T-cell (primary cell): ENCODE results near the gene PARD6A. TPM values are rescaled to one million over a fixed set of nuclear protein-coding genes. Genes with fewer than 3 reads are reported as not detected.

ENCODE experiments used
- ATAC-seq, 4 experiments: fragments of 200-7000 bp in 3 of 4; fragments of 150-1000 bp in 1 of 4; cut with Tn5 transposase; replicated peaks in 1 of 4; 1 replicate in 3 of 4; 2 replicates in 1 of 4; pipeline ENCODE4 v1.10.0; 2021; ENCODE audit warnings: moderate library complexity in 3 of 4, mild to moderate bottlenecking in 2 of 4, moderate number of reproducible peaks in 1 of 4
- CTCF ChIA-PET, 2 donors: fragments of 300-600 bp; sonication (Branson Sonifier 250); formaldehyde crosslinking; loops; one replicate each; lab custom pipeline; 2022; ENCODE audit warnings: antibody characterized with exemption in 2 of 2; lab: Charles Lee
- POLR2A ChIA-PET, 2 donors: fragments of 300-600 bp; sonication (Branson Sonifier 250); formaldehyde crosslinking; loops; one replicate each; lab custom pipeline; 2022; ENCODE audit warnings: antibody characterized with exemption in 2 of 2; lab: Charles Lee
- DNase-seq, 35 experiments: peaks; one replicate each; pipeline versions ENCODE4 v3.0.0 to v3.0.0-alpha.2; 2013 to 2023
- H3K27ac ChIP-seq: one replicate; pipeline ENCODE4 v1.5.1; 2013; ENCODE audit warnings: low read length
- H3K27me3 ChIP-seq, 2 experiments: replicated peaks in 1 of 2; 1 replicate in 1 of 2; 2 replicates in 1 of 2; pipeline versions ENCODE4 v1.6.1 to v1.7.0; 2013; ENCODE audit warnings: low read length in 1 of 2, mixed read lengths in 1 of 2; ENCODE audit not compliant: control insufficient read depth in 2 of 2, insufficient read depth in 2 of 2; ENCODE audit errors: extremely low read depth in 1 of 2
- H3K36me3 ChIP-seq, 2 donors: 1 replicate in 1 of 2; 2 replicates in 1 of 2; pipeline versions ENCODE4 v1.6.1 to v1.7.0; 2013; ENCODE audit warnings: low read length in 1 of 2; ENCODE audit not compliant: control insufficient read depth in 2 of 2, insufficient read depth in 1 of 2; ENCODE audit errors: extremely low read depth in 1 of 2
- H3K4me1 ChIP-seq, 2 experiments: 1 replicate in 1 of 2; 2 replicates in 1 of 2; pipeline versions ENCODE4 v1.6.1 to v1.7.0; 2013; ENCODE audit warnings: low read length in 2 of 2, mixed read lengths in 1 of 2; ENCODE audit not compliant: insufficient read depth in 2 of 2, control insufficient read depth in 1 of 2; ENCODE audit errors: extremely low read depth in 1 of 2
- H3K4me3 ChIP-seq, 2 donors: 1 replicate in 1 of 2; 2 replicates in 1 of 2; pipeline versions ENCODE4 v1.5.1 to v1.7.0; 2013; ENCODE audit warnings: mild to moderate bottlenecking in 2 of 2, low read length in 1 of 2, moderate library complexity in 1 of 2; ENCODE audit not compliant: control insufficient read depth in 1 of 2; ENCODE audit errors: extremely low read depth in 1 of 2
- H3K9me3 ChIP-seq: 2 replicates; pipeline ENCODE4 v1.7.0; 2013
- H3K27ac Mint-ChIP-seq, 2 donors: one replicate each; pipeline ENCODE4 v1.8.0; 2020 to 2021; ENCODE audit warnings: mild to moderate bottlenecking in 2 of 2, mixed read lengths in 2 of 2
- H3K27me3 Mint-ChIP-seq, 2 donors: one replicate each; pipeline ENCODE4 v1.8.0; 2021 to 2022; ENCODE audit warnings: mixed read lengths in 2 of 2
- H3K36me3 Mint-ChIP-seq: one replicate; pipeline ENCODE4 v1.8.0; 2021; ENCODE audit warnings: mixed read lengths
- H3K4me1 Mint-ChIP-seq, 3 donors: one replicate each; pipeline ENCODE4 v1.8.0; 2020 to 2022; ENCODE audit warnings: mixed read lengths in 3 of 3, mild to moderate bottlenecking in 1 of 3
- H3K4me3 Mint-ChIP-seq, 3 donors: one replicate each; pipeline ENCODE4 v1.8.0; 2020 to 2022; ENCODE audit warnings: mild to moderate bottlenecking in 3 of 3, mixed read lengths in 3 of 3, moderate library complexity in 3 of 3
- H3K9me3 Mint-ChIP-seq, 3 donors: one replicate each; pipeline ENCODE4 v1.8.0; 2020 to 2022; ENCODE audit warnings: mixed read lengths in 3 of 3
- WGBS: methylation state at CpG from one replicate; pipeline ENCODE4 v1.1.5; 2013; ENCODE audit warnings: missing lambda C conversion rate; ENCODE audit not compliant: insufficient coverage; 5-methylcytosine and 5-hydroxymethylcytosine counted together
- total RNA-seq, 35 experiments: library from RNA in 6 of 35; stranded (reverse) in 6 of 35; fragments of 120-200 nt in 1 of 35; gene quantifications; one replicate each; pipeline versions ENCODE4 v1.2.1 to v1.2.4 and lab custom pipeline; 2013 to 2026

Gene PARD6A
- total RNA-seq, 5 donors from 2014 or later (not counting 1 experiment from before 2014, with no cell fraction given) = 2.9 to 10.6 (median 7.6) TPM

- H3K4me1 Mint-ChIP-seq = peaks cover 23 to 48% (median 25%) of the 10 kb centered on the region in 3 donors
- no peak overlapping the region for H3K27ac ChIP-seq
- H3K27me3 ChIP-seq = no peaks in the 10 kb centered on the region
- DNase-seq = no peak
- peaks cover 5 to 46% of the 10 kb centered on the region in 2 experiments for H3K4me1 ChIP-seq
- 85% methylated on average over 4 of the region's 4 CpGs for WGBS
- no peaks in the 10 kb centered on the region for H3K36me3 ChIP-seq
- POLR2A ChIA-PET = no interaction called here
- no peak overlapping the region for H3K4me3 ChIP-seq
- no peaks in the 10 kb centered on the region for H3K36me3 Mint-ChIP-seq
- ATAC-seq = no peak
- H3K4me3 Mint-ChIP-seq = peak overlapping the region in 1 of 3 donors; percentile 5
- H3K9me3 ChIP-seq = no peaks in the 10 kb centered on the region
- H3K9me3 Mint-ChIP-seq = no peaks in the 10 kb centered on the region
- no peaks in the 10 kb centered on the region for H3K27me3 Mint-ChIP-seq
- CTCF ChIA-PET = interaction anchor here (0.5 to 0.6 kb wide), 2 partner anchors 68 to 366 kb away, joined by 3 read pairs; no protein-coding TSS in a partner anchor
- peak overlapping the region; percentile 1 to 34 for H3K27ac Mint-ChIP-seq
Observed at GRCh38 chr16:67664258-67664657, 3.5 kb downstream of the PARD6A start.

- no peaks in the 10 kb centered on the region for H3K36me3 Mint-ChIP-seq
- peak overlapping the region in 2 of 3 donors; percentile 34 to 74 for H3K4me3 Mint-ChIP-seq
- Histone ChIP-seq H3K27ac (no peak overlapping the region), H3K4me3 (no peak overlapping the region), H3K36me3 (no peaks in the 10 kb centered on the region), H3K9me3 (no peaks in the 10 kb centered on the region), H3K4me1 (peaks cover 5 to 41% of the 10 kb centered on the region in 2 experiments), H3K27me3 (no peaks in the 10 kb centered on the region)
- DNase-seq = no peak
- no peaks in the 10 kb centered on the region for H3K9me3 Mint-ChIP-seq
- no peaks in the 10 kb centered on the region for H3K27me3 Mint-ChIP-seq
- peaks cover 17 to 43% (median 25%) of the 10 kb centered on the region in 3 donors for H3K4me1 Mint-ChIP-seq
- no peak overlapping the region for H3K27ac Mint-ChIP-seq
- CTCF ChIA-PET = no interaction called here
- POLR2A ChIA-PET = no interaction called here
- WGBS = 98% methylated on average over 7 of the region's 7 CpGs
- no peak for ATAC-seq
Observed at GRCh38 chr16:67664871-67665270, 4.1 kb downstream of the PARD6A start.

GRCh38 chr16:67665598-67665997, 4.8 kb downstream of the PARD6A start:
- Mint-ChIP-seq H3K4me3 (peak overlapping the region; percentile 64 to 87 (median 74)), H3K4me1 (peaks cover 17 to 43% (median 25%) of the 10 kb centered on the region in 3 donors), H3K27me3 (no peaks in the 10 kb centered on the region), H3K36me3 (no peaks in the 10 kb centered on the region), H3K9me3 (no peaks in the 10 kb centered on the region), H3K27ac (no peak overlapping the region)
- ATAC-seq = no peak
- ChIA-PET POLR2A (interaction anchor here in 1 of 2 donors (0.9 kb wide), 1 partner anchor 183 kb away, joined by 3 read pairs; no protein-coding TSS in a partner anchor), CTCF (no interaction called here)
- peaks cover 5 to 41% of the 10 kb centered on the region in 2 experiments for H3K4me1 ChIP-seq
- peak overlapping the region; percentile 25 to 63 for H3K4me3 ChIP-seq
- WGBS = no CpG with 5 or more reads among the region's 5 CpGs
- no peak overlapping the region for H3K27ac ChIP-seq
- DNase-seq = no peak
- no peaks in the 10 kb centered on the region for H3K27me3 ChIP-seq
- H3K36me3 ChIP-seq = no peaks in the 10 kb centered on the region
- no peaks in the 10 kb centered on the region for H3K9me3 ChIP-seq

DNA sequence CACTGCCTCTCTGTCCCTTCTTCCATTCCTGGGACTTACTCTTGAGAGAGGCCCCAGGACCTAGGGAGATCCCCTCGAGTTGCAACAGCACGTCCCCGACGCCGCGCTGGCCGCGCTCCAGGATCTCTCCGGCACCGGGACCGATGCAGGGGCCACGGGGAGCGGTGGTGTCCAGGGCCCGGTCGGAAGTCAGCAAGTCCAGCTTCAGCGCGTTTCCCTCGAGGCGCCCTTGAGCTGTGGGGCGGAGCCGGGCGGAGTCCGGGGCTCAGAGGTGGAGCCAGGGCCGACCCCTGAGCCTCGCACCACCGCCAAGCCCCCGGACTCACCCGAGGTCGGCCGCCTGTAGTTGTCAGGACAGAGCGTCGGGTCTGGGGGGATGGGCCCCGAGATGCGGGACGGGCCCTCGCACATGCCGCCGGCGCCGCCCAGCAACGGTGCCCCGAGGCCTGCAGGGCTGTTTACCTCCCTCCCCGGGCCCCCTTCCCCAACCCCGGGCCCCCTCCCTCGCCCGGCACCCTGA, 5.3 kb downstream of the PARD6A start:
- H3K36me3 ChIP-seq = no peaks in the 10 kb centered on the region
- no peak overlapping the region for H3K27ac ChIP-seq
- Mint-ChIP-seq H3K27me3 (no peaks in the 10 kb centered on the region), H3K4me1 (peaks cover 15 to 42% (median 23%) of the 10 kb centered on the region in 3 donors), H3K27ac (no peak overlapping the region), H3K4me3 (peak overlapping the region; percentile 64 to 87 (median 74)), H3K36me3 (no peaks in the 10 kb centered on the region), H3K9me3 (no peaks in the 10 kb centered on the region)
- DNase-seq = peak in 1 of 35 experiments; percentile 26
- H3K4me1 ChIP-seq = peaks cover 5 to 38% of the 10 kb centered on the region in 2 experiments
- peak in 1 of 4 experiments; percentile 7 for ATAC-seq
- ChIA-PET POLR2A (interaction anchor here (0.5 to 0.9 kb wide), 2 partner anchors 183 to 229 kb away, joined by 3 read pairs; no protein-coding TSS in a partner anchor), CTCF (interaction anchor here (0.6 to 2.8 kb wide), 3 partner anchors 119 to 175 kb away, joined by 4 to 15 read pairs (median 14); no protein-coding TSS in a partner anchor)
- H3K4me3 ChIP-seq = peak overlapping the region; percentile 25 to 63
- no peaks in the 10 kb centered on the region for H3K9me3 ChIP-seq
- 3% methylated on average over 45 of the region's 46 CpGs for WGBS
- no peaks in the 10 kb centered on the region for H3K27me3 ChIP-seq

GRCh38 chr16:67666559-67667452, 6.0 kb downstream of the PARD6A start, which contains the start of the genes C16orf86 and ENKD1:
Gene C16orf86, plus strand, starts transcription at chr16:67666814. Its CDS starts 157 bp downstream, at chr16:67666971.
Gene ENKD1, minus strand, starts transcription at chr16:67666750. Its CDS starts 308 bp downstream, at chr16:67666442.
- ChIA-PET CTCF (interaction anchor here (0.5 to 2.8 kb wide), 12 partner anchors 8 to 836 kb away, joined by 3 to 15 read pairs (median 4); partner anchors contain the start of genes CARMIL2 (in 1 of the 2), DDX28 (in 1 of the 2), DUS2 (in 1 of the 2) and NAE1 (in 1 of the 2)), POLR2A (interaction anchor here (0.5 to 0.6 kb wide), 2 partner anchors 87 to 228 kb away, joined by 3 to 4 read pairs; no protein-coding TSS in a partner anchor)

More at GRCh38 chr16:67666559-67667452, 6.0 kb downstream of the PARD6A start, which contains the start of the genes C16orf86 and ENKD1:
- peak; percentile 73 to 78 (median 75) for ATAC-seq
- peak; percentile 60 to 89 (median 78) for DNase-seq
- Mint-ChIP-seq H3K4me1 (peaks cover 8 to 36% (median 19%) of the 10 kb centered on the region in 3 donors), H3K27ac (peak within 1 kb of the TSS; percentile 57 to 73), H3K36me3 (no peaks in the 10 kb centered on the region), H3K4me3 (peak within 1 kb of the TSS; percentile 79 to 87 (median 84)), H3K9me3 (no peaks in the 10 kb centered on the region), H3K27me3 (no peaks in the 10 kb centered on the region)
- H3K4me1 ChIP-seq = peaks cover 5 to 31% of the 10 kb centered on the region in 2 experiments
- H3K9me3 ChIP-seq = no peaks in the 10 kb centered on the region
- no peaks in the 10 kb centered on the region for H3K36me3 ChIP-seq
- no peaks in the 10 kb centered on the region for H3K27me3 ChIP-seq
- peak within 1 kb of the TSS; percentile 63 to 64 for H3K4me3 ChIP-seq
- peak within 1 kb of the TSS; percentile 58 for H3K27ac ChIP-seq
- 8% methylated on average over 72 of the region's 78 CpGs for WGBS
